Hindlimb muscle (tissue), 1 donor: ENCODE measurements around the gene SIPA1L3. TPM values are rescaled to one million over a fixed set of nuclear protein-coding genes. Genes with fewer than 3 reads are reported as not detected.

ENCODE experiments used
- DNase-seq: peaks from one replicate; pipeline ENCODE4 v3.0.0-alpha.2; 2013
- polyA plus RNA-seq: library from polyadenylated mRNA; unstranded; fragments of 120-200 nt; gene quantifications from one replicate; pipeline ENCODE4 v1.2.1, GENCODE V29; 2013; ENCODE audit not compliant: insufficient read length

The SIPA1L3 gene
- polyA plus RNA-seq, 1 donor, result 8.8 TPM

- DNase-seq, result no peak
These were observed 339.0 kb downstream of the SIPA1L3 start for GRCh38 chr19:38245826-38246498.

DNA sequence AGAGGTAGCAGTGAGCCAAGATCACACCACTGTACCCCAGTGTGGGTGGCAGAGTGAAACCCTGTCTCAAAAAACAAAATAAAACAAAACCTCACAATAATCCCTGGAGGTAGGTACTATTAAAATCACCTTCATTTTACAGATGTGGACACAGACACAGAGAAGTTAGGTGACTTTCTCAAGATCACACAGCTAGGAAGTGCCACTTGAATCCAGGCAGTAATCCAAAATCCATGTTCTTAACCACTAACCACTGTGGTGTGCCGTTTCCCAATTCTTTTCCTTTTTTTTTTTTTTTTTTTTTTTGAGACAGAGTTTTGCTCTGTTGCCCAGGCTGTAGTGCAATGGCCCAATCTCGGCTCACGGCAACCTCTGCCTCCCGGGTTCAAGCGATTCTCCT, 340.1 kb downstream of the SIPA1L3 start:
- no peak for DNase-seq

DNA sequence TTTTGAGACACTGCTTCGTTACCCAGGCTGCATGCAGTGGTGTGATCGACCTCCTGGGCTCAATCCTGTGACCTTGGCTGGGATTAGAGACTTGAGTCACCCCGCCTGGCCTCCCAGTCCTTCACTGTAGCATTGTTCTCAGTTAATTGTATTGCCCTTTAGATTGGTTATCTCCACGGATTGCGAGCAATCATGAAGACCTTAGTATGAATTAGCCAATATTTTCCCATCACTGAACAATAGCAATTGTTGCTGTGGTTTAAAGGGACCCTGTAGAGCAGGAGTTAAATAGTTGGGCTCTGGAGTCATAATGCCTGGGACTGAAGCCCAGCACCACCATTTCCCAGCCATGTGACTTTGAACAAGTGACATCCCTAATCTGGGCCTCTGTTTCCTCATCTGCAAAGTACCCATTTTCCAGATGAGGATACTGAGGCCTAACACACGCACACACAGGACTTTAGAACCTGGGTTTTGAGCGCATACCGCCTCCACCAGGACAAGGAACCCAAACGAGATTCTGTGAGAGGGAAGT, 340.8 kb downstream of the SIPA1L3 start:
- DNase-seq, result no peak

DNA sequence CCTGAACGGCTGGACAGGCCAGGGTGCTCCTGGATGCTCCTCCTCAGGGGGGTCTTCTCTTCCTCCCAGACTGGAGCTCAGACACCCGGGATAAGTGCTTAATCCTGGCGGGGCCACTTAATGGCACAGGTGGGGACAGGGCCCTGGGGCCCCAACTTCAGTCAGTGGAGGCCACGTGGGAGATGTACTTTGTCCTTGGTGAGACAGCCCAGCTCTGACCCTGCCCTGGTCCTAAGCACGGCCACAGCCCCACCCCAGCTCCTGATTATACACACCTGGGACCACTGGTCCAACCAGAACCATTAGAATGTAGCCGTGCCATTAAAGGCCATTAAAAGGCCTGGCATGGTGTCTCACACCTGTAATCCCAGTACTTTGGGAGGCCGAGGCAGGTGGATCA, 341.4 kb downstream of the SIPA1L3 start:
- DNase-seq, result no peak

DNA sequence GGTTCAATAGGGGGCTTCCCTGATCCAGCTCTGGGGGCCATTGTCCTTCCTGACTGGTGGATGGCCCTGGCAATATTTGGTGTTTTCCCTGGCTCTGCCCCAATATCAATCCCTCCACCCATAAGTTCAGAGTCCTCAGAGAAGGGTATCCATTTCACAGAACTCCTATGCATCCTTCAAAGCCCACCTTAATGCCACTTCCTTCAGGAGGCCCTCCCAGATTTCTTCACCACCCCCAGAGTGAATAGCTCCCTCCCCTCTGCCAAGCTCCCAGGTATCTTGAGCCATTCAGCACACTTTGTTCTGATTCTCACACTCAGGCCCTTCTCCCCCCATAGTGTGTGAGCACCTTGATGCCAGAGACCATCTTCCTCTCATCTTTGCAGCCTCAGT, 343.4 kb downstream of the SIPA1L3 start:
- no peak for DNase-seq

DNA sequence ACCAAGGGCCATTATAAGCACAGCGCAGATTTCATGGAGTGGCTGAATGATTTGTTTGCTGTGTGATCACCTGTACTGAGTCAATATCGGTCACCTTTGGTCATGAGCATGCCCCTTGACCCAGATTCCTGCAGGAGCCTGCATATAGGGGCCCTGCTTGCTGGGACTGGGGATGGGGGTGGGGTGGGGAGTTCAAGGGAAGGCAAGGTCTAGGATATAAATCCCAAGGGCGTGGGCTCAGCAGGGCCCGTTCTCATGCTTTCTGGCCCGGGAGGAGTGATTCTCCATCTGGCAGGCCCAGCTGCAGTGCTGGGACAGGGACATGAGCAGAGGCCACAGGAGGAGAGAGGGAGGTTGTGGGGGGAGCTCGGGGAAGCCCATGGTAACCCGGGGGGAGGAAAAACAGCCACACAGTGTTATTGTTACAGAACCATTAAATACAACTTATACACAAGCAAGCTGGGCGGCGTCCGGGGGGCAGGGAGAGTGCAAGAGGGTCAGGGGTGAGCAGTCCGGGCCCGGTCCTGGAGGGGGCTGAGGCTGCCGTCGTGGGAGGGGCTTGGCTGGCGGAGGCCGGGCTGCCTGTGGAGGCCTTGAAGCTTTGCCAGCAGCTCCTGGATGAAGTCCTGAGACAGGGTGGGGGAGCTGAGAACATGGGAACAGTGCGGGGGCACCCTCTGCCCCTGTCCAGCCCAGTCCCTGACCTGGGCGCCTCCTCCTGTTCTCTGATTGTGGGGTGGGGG, 344.0 kb downstream of the SIPA1L3 start:
- DNase-seq, result peak; percentile 71

- DNase-seq, result peak; percentile 62
These were observed 344.6 kb downstream of the SIPA1L3 start for GRCh38 chr19:38251564-38252051.

GRCh38 chr19:38252385-38252784, 345.4 kb downstream of the SIPA1L3 start:
- DNase-seq, result no peak

- DNase-seq, result no peak
These were observed 346.1 kb downstream of the SIPA1L3 start for GRCh38 chr19:38252941-38253691.

- no peak for DNase-seq
These were observed 346.8 kb downstream of the SIPA1L3 start for GRCh38 chr19:38253788-38254187.

- no peak for DNase-seq
These were observed 348.5 kb downstream of the SIPA1L3 start for GRCh38 chr19:38255383-38256014.

Other genes with a start within 250 kb of the SIPA1L3 start
- gene ZNF607, start 187.4 kb upstream of the SIPA1L3 start, polyA plus RNA-seq, result 4.8 TPM
- 11.9 TPM for gene ZNF573, start 127.6 kb upstream of the SIPA1L3 start, polyA plus RNA-seq
- 0.31 TPM for gene WDR87, start 614 bp upstream of the SIPA1L3 start, polyA plus RNA-seq